ENCODE data around the gene CALN1. TPM values are rescaled to one million over a fixed set of nuclear protein-coding genes. Genes with fewer than 3 reads are reported as not detected.

Gene CALN1
- total RNA-seq, 2 donors from 2014 or later = 4.3 to 6.9 TPM

- Histone ChIP-seq H3K27ac (ENCODE audit: low read depth, low read length) (no peak overlapping the region), H3K4me3 (ENCODE audit: low read length) (no peak overlapping the region), H3K9me3 (ENCODE audit: control insufficient read depth, low read length) (peaks cover 16% of the 10 kb centered on the region), H3K36me3 (ENCODE audit: control insufficient read depth, insufficient read depth, low read length) (no peaks in the 10 kb centered on the region), H3K4me1 (ENCODE audit: control insufficient read depth, insufficient read depth, low read length) (no peaks in the 10 kb centered on the region), H3K27me3 (ENCODE audit: control insufficient read depth, insufficient read depth, low read length, poor library complexity, severe bottlenecking) (no peaks in the 10 kb centered on the region), H3K9ac (ENCODE audit: extremely low read depth, low read length, poor library complexity, severe bottlenecking) (no peak overlapping the region)
- H3K4me3 Mint-ChIP-seq = no peak overlapping the region
- H3K4me1 Mint-ChIP-seq = no peaks in the 10 kb centered on the region
- H3K27ac Mint-ChIP-seq = no peak overlapping the region
- 82 to 85% methylated on average over 7 to 10 of the region's 10 CpGs for WGBS, 2 experiments (ENCODE audit: insufficient coverage in 1 of 2, insufficient read length in 1 of 2)
- no peak for DNase-seq
- H3K36me3 Mint-ChIP-seq (ENCODE audit: low read depth) = no peaks in the 10 kb centered on the region
- TF ChIP-seq, protein P1, sequence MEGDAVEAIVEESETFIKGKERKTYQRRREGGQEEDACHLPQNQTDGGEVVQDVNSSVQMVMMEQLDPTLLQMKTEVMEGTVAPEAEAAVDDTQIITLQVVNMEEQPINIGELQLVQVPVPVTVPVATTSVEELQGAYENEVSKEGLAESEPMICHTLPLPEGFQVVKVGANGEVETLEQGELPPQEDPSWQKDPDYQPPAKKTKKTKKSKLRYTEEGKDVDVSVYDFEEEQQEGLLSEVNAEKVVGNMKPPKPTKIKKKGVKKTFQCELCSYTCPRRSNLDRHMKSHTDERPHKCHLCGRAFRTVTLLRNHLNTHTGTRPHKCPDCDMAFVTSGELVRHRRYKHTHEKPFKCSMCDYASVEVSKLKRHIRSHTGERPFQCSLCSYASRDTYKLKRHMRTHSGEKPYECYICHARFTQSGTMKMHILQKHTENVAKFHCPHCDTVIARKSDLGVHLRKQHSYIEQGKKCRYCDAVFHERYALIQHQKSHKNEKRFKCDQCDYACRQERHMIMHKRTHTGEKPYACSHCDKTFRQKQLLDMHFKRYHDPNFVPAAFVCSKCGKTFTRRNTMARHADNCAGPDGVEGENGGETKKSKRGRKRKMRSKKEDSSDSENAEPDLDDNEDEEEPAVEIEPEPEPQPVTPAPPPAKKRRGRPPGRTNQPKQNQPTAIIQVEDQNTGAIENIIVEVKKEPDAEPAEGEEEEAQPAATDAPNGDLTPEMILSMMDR (conservative IDR thresholded peaks at IDR 0.05) = no peak
- peaks cover 3% of the 10 kb centered on the region for H3K9me3 Mint-ChIP-seq
- no peaks in the 10 kb centered on the region for H3K27me3 Mint-ChIP-seq (ENCODE audit: insufficient read depth)
Measured at GRCh38 chr7:72190919-72191318, 221.2 kb downstream of the CALN1 start.

DNA sequence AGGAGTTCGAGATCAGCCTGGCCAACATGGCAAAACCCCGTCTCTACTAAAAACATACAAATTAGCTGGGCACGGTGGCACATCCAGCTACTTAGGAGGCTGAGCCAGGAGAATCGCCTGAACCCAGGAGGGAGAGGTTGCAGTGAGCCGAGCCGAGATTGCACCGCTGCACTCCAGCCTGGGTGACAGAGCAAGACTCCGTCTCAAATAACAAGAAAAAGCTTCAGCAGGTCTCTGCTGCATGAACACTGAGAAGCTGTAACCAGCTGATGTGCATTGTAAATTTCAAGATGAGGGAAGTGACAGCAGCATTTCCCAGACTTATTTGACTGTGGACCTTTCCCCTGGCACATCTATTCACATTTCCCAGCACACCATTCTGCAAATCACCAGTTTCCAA is 222.0 kb downstream of the CALN1 start:
- Mint-ChIP-seq H3K27ac (no peak overlapping the region), H3K4me3 (no peak overlapping the region), H3K4me1 (no peaks in the 10 kb centered on the region), H3K36me3 (ENCODE audit: low read depth) (no peaks in the 10 kb centered on the region), H3K9me3 (peaks cover 3% of the 10 kb centered on the region), H3K27me3 (ENCODE audit: insufficient read depth) (no peaks in the 10 kb centered on the region)
- Histone ChIP-seq H3K9ac (ENCODE audit: extremely low read depth, low read length, poor library complexity, severe bottlenecking) (no peak overlapping the region), H3K27me3 (ENCODE audit: control insufficient read depth, insufficient read depth, low read length, poor library complexity, severe bottlenecking) (no peaks in the 10 kb centered on the region), H3K4me1 (ENCODE audit: control insufficient read depth, insufficient read depth, low read length) (no peaks in the 10 kb centered on the region), H3K27ac (ENCODE audit: low read depth, low read length) (no peak overlapping the region), H3K9me3 (ENCODE audit: control insufficient read depth, low read length) (peaks cover 17% of the 10 kb centered on the region), H3K36me3 (ENCODE audit: control insufficient read depth, insufficient read depth, low read length) (no peaks in the 10 kb centered on the region), H3K4me3 (ENCODE audit: low read length) (no peak overlapping the region)
- WGBS, 2 experiments (ENCODE audit: insufficient coverage in 1 of 2, insufficient read length in 1 of 2) = 92 to 98% methylated on average over 8 of the region's 8 CpGs
- TF ChIP-seq, protein P1 (conservative IDR thresholded peaks at IDR 0.05) = no peak
- DNase-seq = no peak

DNA sequence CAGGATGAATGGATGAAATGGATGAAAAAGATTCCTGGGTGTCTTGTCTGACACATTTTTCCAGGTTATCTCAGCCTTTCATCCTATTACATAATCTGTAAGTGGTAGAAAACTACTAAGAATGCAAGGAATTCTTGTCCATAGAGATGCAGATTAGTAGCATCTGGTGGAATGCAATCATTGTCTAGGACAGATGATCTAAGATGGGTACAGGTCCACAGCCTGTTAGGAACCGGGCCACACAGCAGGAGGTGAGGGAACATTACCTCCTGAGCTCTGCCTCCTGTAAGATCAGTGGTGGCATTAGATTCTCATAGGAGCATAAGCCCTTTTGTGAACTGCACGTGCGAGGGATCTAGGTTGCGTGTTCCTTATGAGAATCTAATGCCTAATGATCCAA is 225.0 kb downstream of the CALN1 start:
- peak; percentile 49 for DNase-seq
- H3K27ac Mint-ChIP-seq = no peak overlapping the region
- 70 to 84% methylated on average over 2 to 4 of the region's 4 CpGs for WGBS, 2 experiments (ENCODE audit: insufficient coverage in 1 of 2, insufficient read length in 1 of 2)

More for the DNA sequence above, 225.0 kb downstream of the CALN1 start:
- Histone ChIP-seq H3K27me3 (ENCODE audit: control insufficient read depth, insufficient read depth, low read length, poor library complexity, severe bottlenecking) (no peaks in the 10 kb centered on the region), H3K9me3 (ENCODE audit: control insufficient read depth, low read length) (peaks cover 17% of the 10 kb centered on the region), H3K4me3 (ENCODE audit: low read length) (peak overlapping the region; percentile 57), H3K36me3 (ENCODE audit: control insufficient read depth, insufficient read depth, low read length) (no peaks in the 10 kb centered on the region), H3K4me1 (ENCODE audit: control insufficient read depth, insufficient read depth, low read length) (no peaks in the 10 kb centered on the region), H3K9ac (ENCODE audit: extremely low read depth, low read length, poor library complexity, severe bottlenecking) (no peak overlapping the region), H3K27ac (ENCODE audit: low read depth, low read length) (no peak overlapping the region)
- Mint-ChIP-seq H3K4me3 (no peak overlapping the region), H3K4me1 (peaks cover 4% of the 10 kb centered on the region), H3K36me3 (ENCODE audit: low read depth) (no peaks in the 10 kb centered on the region), H3K27me3 (ENCODE audit: insufficient read depth) (no peaks in the 10 kb centered on the region), H3K9me3 (peaks cover 3% of the 10 kb centered on the region)
- TF ChIP-seq, protein P1 (conservative IDR thresholded peaks at IDR 0.05) = no peak

All from endodermal cell (in vitro differentiated cells).